ENCODE results near the gene PMEPA1. TPM values are rescaled to one million over a fixed set of nuclear protein-coding genes. Genes with fewer than 3 reads are reported as not detected.

The PMEPA1 gene
- total RNA-seq, 4 donors from 2014 or later: 7.5 to 31.3 (median 13.9) TPM

GRCh38 chr20:57753332-57754164 is 43.7 kb upstream of the PMEPA1 start:
- TF ChIP-seq, protein P1, sequence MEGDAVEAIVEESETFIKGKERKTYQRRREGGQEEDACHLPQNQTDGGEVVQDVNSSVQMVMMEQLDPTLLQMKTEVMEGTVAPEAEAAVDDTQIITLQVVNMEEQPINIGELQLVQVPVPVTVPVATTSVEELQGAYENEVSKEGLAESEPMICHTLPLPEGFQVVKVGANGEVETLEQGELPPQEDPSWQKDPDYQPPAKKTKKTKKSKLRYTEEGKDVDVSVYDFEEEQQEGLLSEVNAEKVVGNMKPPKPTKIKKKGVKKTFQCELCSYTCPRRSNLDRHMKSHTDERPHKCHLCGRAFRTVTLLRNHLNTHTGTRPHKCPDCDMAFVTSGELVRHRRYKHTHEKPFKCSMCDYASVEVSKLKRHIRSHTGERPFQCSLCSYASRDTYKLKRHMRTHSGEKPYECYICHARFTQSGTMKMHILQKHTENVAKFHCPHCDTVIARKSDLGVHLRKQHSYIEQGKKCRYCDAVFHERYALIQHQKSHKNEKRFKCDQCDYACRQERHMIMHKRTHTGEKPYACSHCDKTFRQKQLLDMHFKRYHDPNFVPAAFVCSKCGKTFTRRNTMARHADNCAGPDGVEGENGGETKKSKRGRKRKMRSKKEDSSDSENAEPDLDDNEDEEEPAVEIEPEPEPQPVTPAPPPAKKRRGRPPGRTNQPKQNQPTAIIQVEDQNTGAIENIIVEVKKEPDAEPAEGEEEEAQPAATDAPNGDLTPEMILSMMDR (IDR thresholded peaks at IDR 0.05; ENCODE audit: low read depth): no peak

DNA sequence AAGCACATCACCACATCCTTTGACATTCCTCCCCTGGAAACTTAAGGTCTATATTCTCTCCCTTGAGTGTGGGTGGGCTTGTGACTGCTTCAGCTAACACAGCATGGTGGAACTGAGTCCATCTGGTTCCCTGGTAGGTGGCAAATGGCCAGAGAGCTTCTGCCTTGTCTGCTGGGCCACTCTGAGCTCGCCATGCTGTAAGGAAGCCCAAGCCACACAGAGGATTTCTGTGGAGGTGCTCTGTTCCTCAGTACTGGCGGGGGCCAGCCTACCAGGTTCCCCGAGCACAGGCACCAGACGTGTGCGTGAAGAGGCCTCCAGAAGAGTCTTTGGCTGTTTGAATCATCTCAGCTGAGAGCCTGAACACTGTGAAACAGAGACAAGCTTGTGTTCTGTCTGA is 41.6 kb upstream of the PMEPA1 start:
- TF ChIP-seq, protein P1 (IDR thresholded peaks at IDR 0.05; ENCODE audit: low read depth): no peak

DNA sequence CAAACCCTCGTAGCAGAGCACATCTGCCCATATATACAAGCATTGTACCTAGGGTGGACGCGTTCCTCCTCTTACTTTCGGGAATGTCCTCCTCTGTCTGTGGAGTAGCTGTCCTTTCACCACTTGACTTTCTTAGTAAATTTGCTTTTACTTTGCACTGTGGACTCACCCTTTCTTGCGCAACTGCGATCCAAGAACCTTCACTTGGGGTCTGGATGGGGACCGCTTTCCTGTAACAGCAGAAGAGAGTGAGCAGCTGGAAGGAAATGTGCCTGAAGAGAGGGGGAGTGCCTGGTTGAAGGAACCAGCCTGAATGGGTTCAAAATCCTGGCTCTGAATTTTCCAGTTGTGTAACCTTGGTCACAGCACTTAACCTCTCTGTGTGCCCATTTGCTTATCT is 40.1 kb upstream of the PMEPA1 start:
- TF ChIP-seq, protein P1 (IDR thresholded peaks at IDR 0.05; ENCODE audit: low read depth): no peak

DNA sequence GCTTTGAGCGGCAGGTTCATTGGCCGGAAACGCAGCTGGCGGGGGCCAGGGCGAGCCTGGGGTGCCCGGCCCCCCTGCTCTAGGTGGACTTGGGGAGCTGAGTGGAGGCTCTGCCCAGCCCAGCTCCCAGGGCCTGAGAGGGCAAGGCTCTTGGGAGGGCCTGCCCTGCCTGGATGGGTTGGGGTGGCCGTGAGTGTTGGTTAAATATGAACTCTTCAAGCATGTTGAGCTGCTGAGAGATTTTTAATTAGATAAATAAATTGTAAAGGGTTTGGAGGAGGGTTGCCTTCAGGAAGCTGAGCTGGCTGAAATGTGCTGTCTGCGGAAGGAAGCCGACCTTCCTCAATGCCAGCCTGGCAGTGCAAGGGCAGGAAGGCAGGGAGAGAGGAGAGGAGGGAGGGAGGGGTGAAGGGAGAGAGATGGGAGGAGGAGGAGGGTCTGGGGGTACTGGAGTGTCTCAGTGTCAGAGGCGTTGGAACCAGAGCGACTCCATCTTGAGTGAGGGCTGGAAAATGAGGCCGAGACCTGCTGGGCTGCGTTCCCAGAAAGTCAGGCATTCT is 39.4 kb upstream of the PMEPA1 start:
- TF ChIP-seq, protein P1 (IDR thresholded peaks at IDR 0.05; ENCODE audit: low read depth): no peak

DNA sequence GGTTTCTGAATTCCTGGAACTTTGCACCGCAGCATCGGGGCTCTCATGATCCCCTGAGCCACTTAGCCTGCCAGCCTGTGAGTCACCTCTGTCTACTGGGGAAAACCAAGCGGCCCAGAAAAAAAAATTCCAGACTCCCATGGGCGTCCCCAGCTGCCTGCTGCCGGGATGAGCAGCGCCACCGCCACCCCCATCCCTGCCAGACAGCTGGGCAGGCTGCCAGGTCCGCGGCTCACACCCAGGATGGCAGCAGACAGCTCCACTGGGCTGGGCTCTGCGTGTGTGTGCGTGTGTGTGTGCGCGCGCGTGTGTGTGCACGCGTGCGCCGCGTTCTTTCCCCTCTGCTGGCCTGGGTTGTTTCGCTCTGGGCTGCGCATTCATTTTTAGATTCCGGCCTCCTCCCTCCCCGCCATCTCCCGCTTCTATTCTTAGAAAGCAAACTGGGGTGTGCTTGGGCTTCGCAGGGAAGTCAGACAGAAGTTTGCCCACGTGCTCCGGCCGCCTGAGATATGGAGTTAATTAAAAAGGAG is 38.9 kb upstream of the PMEPA1 start:
- TF ChIP-seq, protein P1 (IDR thresholded peaks at IDR 0.05; ENCODE audit: low read depth): no peak

GRCh38 chr20:57747861-57748481 is 38.2 kb upstream of the PMEPA1 start:
- TF ChIP-seq, protein P1 (IDR thresholded peaks at IDR 0.05; ENCODE audit: low read depth): no peak

GRCh38 chr20:57746832-57747404 is 37.1 kb upstream of the PMEPA1 start:
- TF ChIP-seq, protein P1 (IDR thresholded peaks at IDR 0.05; ENCODE audit: low read depth): no peak
